GM18526 (cell line): ENCODE results near the gene PRDM13.

Experiments
- POLR2A ChIP-seq: IDR thresholded peaks from 3 replicates; pipeline ENCODE4 v1.6.1; 2011; ENCODE audit not compliant: insufficient read length; ENCODE audit errors: extremely low read depth

PRDM13 gene

DNA sequence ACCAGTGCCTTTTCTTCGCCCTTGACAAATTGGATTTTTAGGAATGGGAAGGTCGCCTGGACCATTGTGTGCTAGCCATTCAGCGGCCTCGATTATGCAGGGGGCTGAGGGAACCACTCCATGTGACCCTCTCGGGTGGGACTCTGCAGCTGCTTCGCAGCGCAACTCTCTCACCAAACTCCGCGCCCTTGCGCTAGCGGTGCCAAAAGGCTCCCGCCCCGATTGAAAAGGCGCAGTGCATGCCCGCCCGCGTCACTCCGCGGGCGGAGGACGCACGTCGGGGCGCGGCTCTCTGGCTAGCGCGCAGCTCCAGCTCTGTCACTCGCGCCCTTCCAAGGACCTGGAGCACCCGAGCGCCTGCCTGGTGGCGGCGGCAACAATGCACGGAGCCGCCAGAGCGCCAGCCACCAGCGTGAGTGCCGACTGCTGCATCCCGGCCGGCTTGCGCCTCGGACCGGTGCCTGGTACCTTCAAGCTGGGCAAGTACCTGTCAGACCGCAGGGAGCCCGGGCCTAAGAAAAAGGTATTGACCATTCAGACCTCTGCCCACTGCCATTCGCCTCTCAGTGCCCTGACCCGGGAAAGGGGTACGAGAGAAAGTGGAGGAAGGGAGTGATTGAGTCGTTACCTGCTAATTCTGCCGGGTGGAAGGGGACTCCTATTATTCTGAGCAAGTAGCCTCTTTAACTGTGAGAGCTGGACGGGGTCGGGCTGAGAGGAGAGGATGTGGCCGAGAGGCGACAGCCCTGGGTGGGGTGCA is at the start of gene PRDM13:
PRDM13 (plus strand) TSS at position 178 of the 760 bp plus-strand sequence; CDS start at position 380, 202 bp downstream.
- TF ChIP-seq POLR2A, result no peak

DNA sequence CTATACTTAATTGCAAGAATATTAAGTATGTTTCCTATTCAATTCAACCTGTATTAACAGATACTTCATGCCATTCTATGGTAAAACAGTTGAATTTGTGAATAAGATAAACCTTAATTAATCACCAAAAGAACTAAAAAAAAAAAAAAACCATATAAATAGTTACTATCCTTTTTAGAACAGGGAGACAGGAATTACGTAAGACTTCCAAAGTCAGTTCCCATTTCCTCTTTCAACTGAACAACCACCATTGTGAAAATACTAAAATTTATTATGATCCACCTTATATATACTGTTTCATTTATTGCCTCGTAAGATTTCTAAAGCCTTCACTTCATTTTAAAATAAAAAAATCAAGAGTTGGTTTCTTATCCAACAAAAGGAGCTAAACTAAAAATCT is 47.6 kb upstream of the PRDM13 start:
- no peak for TF ChIP-seq POLR2A

DNA sequence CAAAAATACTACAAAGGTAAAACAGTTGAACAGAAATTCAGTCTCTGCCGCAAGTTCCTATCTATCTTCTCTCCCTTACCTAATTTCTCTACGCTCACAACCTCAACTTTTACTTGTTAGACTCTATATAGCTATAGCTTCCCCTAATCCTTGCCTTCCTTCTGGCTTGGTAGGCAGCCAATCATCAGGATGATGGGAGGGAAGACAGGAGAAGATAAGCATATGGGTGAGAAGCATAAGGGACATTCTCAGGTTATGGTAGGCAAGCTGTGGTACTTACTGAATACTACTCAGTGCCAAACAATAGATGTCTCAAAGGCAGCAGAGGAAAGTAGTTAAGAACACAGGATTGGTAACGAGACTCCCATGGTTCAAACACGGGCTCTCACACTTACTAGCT is 46.0 kb upstream of the PRDM13 start:
- TF ChIP-seq POLR2A, result no peak

DNA sequence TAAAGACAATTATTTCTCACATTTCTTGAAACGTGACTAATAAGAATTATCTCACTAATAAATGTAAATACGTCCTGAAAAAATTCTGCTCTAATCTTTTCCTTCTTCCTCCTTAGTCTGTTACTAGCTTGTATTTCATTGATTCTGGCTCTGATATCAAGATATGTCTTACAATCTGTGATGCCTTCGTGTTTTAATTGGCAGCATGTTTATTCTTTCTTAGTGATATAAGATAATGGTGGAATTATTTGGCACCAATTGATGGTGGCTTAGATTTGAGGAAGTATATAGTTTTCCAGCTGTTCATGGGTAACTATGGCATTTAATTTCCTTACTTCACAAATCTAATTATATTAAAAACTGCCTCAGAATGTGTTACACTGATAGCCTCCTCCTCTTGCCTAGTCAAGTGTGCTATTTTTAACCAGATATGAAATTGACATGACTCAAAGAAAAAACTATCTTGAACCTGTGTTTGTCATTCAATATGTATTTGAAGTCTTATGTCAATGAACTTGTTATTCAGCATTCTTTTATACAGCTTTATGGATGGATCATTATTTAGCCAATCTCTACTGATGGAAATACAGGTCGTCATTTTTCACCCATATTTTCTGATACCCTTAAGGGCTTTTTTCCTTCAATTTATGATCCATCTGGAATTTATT is 43.4 kb upstream of the PRDM13 start:
- no peak for TF ChIP-seq POLR2A

DNA sequence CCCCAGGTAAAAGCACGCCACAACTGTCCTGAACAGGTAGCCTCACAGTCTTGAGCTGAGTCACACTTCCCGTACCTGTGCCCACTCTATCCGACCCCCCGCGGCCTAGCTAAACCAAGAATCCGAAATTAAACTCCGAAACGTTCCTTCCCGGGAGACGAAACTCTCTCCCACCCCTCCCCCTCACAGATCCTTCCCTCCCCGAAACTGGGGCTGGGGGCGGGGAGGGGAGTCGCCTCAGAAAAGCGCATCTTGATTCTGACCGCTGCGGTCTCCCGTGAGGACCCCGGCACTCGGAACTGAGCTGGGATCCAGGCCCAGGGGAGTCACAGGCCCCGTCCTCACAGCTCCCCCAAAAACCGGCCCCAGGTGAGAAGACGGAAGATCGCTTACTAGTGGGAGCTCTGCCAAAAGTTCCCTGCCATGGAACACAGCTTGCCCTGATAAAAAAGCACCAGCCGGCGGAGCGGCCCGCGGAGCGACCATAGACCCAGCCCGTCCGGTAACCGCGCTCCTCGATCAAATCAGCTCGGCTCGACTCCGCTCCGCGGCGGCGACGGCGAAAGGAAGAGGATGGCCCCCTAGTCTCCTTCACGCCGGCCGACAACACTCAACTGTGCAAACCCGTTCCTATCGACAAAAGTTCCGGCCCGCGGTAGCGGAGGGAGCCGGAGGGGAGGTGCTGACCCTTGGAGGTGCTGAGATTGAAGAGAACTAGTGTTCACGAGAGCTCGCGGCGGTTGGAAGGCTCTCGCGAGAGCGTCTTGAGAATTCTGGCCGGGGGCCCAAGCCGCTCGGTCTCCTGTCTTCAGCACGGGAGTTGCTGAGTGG is 38.3 kb upstream of the PRDM13 start, which contains the start of gene CCNC:
CCNC (minus strand) TSS at position 558 of the 831 bp plus-strand sequence; CDS start at position 425, 133 bp downstream.
- peak; percentile 92 for TF ChIP-seq POLR2A

DNA sequence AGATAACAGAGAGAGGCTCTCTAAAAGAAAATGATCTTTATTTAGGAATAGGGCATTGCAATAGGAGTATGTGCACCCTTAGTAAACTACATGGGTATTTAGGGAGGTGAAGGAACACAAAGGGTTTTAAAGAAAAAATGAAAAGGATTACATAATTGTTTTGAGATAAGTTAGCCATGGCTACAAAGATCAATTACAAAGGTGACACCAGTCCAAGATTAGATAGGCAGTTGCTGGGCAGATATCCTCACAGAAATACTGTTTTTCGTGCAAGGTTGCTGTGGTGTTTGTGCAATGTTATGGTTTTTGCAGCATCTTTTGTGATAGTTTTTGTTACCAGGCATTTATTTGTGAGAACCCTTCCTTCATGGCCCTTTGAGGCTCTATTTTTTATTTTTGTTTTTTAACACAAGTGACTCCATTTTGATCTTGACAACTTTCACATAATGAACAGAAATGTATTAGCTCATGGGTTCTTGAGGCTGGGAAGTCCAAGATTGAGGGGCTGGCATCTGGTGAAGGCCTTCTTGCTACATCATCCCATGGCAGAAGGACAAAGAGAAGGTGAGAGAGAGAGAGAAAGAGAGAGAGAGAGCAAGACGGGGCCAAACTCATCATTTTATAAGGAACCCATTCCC is 32.5 kb upstream of the PRDM13 start:
- no peak for TF ChIP-seq POLR2A

DNA sequence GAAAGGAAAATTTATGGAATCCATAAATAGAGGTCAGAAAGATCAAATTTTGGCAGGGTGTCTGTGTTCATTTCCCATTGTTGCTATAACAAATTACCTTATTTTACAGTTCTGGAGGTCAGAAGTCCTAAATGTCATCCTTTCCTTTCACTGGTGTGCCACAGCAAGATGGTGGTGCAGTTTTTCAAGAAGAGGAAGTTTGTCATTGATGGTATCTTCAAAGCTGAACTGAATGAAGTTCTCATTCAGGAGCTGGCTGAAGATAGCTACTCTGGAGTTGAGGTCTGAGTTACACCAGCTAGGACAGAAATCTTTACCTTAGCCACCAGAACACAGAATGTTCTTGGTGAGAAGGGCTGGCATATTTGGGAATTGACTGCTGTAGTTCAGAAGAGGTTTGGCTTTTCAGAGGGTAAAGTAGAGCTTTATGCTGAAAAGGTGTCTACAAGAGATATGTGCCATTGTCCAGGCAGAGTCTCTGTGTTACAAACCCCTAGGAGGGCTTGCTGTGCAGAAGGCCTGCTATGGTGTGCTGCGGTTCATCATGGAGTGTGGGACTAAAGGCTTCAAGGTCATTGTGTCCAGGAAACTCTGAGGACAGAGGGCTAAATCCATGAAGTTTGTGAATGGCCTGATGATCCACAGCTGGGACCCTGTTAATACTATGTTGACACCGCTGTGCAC is 30.9 kb upstream of the PRDM13 start:
- TF ChIP-seq POLR2A, result no peak

DNA sequence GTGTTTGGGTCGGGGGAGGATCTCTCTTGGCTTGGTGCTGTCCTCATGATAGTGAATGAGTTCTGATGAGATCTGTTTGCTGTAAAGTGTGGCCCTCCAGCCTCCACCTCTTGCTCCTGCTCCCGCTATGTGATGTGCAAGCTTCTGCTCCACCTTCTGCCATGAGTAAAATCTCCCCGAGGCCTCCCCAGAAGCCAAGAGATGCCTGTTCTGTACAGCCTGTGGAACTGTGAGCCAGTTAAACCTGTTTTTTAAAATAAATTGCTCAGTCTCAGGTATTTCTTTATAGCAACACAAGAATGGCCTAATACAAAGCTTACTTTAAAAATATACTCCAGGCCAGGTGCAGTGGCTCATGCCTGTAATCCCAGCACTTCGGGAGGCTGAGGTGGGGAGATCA is 26.9 kb upstream of the PRDM13 start:
- TF ChIP-seq POLR2A, result no peak

DNA sequence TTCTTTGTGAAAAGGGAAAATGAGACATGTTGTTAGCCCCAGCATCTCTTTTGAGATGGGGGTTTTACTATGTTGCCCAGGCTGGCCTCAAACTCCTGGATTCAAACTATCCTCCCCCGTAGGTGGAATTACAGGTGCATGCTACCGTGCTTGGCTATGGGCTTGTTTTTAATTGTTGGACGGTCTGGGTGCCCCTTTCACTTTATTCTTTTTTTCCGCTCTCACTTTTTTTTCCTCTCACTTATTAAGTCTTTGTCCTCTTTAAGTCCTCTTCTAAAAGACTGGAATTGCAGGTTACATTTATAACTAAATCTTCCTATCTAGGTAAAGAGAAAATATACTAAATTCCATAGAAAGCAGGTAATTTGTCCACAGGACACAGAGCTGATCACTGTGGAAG is 18.8 kb upstream of the PRDM13 start:
- no peak for TF ChIP-seq POLR2A

DNA sequence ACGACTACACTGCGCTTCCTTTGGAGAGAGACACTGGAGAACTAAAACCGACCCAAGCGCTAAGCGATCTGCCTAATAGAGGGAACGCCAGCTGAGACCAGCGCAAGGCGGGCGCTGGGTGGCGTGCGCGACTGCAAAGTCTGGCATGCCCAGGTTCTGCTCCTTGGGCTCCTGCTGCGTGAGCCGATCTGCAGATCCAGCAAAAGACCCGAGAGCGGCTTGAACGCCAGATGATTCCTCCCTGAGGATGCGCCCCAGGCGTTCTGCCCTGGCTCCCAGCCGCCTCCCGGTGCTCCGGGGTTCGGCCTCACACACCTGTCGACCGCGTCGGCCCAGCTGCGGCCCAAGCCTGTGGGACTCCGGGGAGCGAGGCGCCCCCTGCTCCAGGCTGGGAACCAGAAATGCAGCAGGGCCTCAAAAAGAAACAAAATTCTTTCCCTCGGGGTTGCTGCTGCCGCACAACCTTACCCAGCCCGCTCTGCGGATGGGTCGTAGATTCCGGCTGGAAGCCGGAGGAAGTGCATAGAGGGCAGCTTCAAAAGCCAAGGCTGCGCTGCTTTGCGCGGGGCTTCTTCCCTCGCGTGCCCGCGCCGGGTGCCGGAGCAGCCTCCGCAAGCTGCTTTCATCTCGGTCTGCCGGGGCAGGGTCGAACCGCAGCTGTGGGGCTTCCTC is 17.9 kb upstream of the PRDM13 start:
- TF ChIP-seq POLR2A, result no peak

DNA sequence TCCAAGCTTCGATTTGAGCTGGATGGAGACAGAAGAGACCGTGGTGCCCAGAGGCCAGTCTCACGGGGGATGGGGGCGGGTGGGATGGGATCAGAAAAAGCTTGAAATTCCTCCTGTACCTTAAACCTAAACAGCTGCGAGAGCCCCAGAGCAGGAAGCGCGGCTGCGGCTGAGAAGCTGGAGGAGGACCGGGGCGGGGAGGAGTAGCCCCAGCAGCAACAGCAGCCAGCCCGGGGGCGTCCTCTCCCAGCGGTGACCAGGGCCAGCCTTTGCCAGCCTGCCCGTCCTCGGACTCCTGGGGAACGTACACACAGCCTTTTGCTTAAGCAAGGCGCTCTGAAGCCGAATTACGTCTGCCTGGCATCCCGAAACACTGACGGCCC is 17.4 kb upstream of the PRDM13 start:
- no peak for TF ChIP-seq POLR2A

DNA sequence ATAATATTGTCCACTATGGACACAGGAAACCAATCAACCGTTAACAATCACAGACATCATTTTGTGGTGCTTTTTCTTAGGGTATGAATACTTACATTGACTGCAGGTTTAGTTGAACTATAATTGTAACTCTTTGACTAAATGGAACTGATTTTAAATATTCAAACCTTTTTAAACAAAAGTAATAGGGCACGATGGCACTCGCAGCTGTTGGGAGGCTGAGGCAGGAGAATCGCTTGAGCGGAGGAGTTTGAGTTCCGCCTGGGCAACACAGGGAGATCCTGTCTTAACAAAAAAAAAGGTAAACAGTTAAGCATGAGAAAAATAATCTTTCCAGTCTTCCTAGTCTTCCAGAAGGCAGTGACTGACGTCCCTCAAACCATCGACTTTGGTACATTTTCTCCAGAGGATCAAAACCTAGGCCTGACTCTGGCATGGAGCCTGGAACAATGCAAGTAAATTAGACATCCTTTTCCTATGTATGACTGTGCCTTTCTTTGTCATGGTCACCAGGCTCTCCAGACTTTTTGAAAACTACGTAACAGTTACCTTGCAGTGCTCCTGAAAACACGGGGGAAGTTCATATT is 16.6 kb upstream of the PRDM13 start:
- no peak for TF ChIP-seq POLR2A

DNA sequence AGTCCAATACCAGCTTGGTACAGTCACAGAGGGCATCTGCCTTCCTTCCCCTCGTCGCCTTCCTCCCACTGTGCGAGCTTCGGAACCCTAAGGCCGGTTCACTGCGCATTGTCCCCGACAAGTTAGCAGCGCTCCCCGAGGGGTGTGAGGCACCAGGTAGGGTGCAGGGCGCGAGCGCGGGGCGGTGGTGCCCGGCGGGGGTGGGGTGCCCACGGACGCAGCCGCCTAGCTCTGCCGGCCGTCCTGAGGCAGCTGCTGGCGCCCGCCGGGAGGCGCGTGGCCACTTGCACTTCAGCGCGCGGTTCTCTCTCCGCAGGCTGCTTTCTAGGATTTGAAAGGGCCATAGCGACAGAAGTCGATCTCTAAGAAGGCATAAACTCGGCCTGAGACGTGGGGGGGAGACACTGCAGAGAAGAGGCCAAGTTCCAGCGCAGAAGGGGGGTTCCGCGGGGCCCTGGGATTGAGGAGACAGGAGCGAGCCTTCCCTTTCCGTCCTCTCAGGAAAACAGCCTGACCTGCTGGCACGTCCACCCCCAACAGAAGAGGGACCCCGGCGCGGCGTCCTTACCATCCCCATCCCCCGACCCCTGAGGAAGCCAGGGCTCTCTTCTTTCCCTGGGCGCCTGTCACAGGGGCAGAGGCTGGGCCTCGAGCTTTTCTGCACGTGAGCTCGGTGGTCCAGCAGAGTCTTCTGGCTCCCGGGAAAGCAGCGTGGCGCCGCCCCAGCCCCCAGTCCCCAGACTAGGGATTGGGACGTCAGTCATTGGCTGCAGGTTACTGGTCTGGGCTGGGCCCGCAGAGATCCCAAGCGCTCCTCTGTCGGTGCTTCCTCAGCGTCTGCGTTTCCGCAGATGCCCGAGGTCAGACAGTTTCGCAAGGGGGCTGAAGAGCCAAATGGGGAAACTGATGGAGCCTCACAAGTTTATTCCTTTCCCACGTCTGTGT is 15.6 kb upstream of the PRDM13 start:
- TF ChIP-seq POLR2A, result no peak
